Breast epithelium (tissue), 3 donors: ENCODE data around the gene CCDC7.
"Not testable (repeated sequence)": the region's sequence is repeated elsewhere in the genome, so short reads cannot be mapped to it uniquely, and the experiment has no call there.

Experiments
- POLR2A ChIP-seq: fragments of 450-650 bp; IDR thresholded peaks from one replicate; pipeline ENCODE4 v1.6.1; 2016; ENCODE audit warnings: antibody characterized with exemption, mild to moderate bottlenecking, moderate library complexity
- TF ChIP-seq, protein P1 (sequence below), 3 donors: fragments of 450-650 bp; IDR thresholded peaks; one replicate each; pipeline ENCODE4 v1.5.1; 2016 to 2017; ENCODE audit warnings: antibody characterized with exemption in 3 of 3, mild to moderate bottlenecking in 3 of 3, moderate library complexity in 3 of 3

DNA sequence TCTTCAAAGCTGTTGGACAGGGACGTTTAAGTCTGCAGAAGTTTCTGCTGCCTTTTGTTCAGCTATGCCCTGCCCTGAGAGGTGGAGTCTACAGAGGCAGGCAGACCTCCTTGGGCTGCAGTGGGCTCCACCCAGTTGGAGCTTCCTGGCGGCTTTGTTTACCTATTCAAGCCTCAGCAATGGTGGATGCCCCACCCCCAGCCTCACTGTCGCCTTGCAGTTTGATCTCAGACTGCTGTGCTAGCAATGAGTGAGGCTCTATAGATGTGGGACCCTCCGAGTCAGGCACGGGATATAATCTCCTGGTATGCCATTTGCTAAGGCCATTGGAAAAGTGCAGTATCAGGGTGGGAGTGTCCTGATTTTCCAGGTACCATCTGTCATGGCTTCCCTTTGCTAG lies 152.1 kb downstream of the CCDC7 start:
- TF ChIP-seq POLR2A: not testable (repeated sequence)
- TF ChIP-seq, protein P1, sequence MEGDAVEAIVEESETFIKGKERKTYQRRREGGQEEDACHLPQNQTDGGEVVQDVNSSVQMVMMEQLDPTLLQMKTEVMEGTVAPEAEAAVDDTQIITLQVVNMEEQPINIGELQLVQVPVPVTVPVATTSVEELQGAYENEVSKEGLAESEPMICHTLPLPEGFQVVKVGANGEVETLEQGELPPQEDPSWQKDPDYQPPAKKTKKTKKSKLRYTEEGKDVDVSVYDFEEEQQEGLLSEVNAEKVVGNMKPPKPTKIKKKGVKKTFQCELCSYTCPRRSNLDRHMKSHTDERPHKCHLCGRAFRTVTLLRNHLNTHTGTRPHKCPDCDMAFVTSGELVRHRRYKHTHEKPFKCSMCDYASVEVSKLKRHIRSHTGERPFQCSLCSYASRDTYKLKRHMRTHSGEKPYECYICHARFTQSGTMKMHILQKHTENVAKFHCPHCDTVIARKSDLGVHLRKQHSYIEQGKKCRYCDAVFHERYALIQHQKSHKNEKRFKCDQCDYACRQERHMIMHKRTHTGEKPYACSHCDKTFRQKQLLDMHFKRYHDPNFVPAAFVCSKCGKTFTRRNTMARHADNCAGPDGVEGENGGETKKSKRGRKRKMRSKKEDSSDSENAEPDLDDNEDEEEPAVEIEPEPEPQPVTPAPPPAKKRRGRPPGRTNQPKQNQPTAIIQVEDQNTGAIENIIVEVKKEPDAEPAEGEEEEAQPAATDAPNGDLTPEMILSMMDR (IDR thresholded peaks at IDR 0.05): not testable (repeated sequence)
